ENCODE data around the gene SPOCK1.
A peak's percentile ranks its signal among the peaks of the same experiment; 100 is the strongest.

SPOCK1 gene

DNA sequence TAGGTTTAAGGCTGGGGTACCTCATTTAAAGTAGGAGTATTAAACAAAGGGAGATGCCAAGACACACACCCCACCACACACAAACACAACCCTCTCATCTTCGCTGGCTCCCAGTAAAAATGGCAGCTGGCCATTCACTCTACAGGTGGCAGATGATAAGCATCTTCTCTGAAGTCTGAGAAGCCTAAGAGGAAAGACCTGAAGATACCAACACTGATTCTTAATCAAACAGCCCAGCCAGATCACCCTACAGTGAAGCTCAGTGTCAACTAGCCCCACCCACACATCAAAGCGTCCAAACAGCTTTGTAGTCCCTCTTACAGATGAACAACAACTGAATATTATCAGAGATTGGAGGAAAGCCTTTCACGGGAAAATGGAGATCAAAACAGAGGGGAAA lies 59.5 kb downstream of the SPOCK1 start:
- DNase-seq = no peak

GRCh38 chr5:137438932-137439331 lies 60.2 kb downstream of the SPOCK1 start:
- no peak for DNase-seq

- no peak for DNase-seq
These were observed 61.4 kb downstream of the SPOCK1 start for GRCh38 chr5:137437774-137438173.

GRCh38 chr5:137433539-137433938 lies 65.6 kb downstream of the SPOCK1 start:
- DNase-seq = no peak

GRCh38 chr5:137432376-137432775 lies 66.8 kb downstream of the SPOCK1 start:
- DNase-seq = no peak

DNA sequence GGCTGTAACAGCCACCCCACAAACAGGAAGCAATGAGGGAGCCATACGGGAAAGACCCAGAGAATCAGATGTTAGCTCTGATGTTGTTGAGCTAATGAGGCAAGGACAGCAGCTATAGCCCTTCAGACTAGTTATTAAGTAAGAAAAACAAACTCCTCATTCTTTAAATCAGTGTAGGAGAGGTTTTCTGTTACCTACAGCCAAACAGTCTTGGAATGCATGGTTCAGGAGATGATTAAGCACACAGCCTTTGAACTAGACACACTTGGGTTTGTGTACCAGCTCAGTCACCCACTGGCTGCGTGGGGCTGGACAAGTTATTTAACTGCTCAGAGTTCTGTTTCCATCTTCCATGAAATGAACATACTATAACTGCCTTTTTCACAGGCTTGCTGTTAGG lies 68.1 kb downstream of the SPOCK1 start:
- no peak for DNase-seq

DNA sequence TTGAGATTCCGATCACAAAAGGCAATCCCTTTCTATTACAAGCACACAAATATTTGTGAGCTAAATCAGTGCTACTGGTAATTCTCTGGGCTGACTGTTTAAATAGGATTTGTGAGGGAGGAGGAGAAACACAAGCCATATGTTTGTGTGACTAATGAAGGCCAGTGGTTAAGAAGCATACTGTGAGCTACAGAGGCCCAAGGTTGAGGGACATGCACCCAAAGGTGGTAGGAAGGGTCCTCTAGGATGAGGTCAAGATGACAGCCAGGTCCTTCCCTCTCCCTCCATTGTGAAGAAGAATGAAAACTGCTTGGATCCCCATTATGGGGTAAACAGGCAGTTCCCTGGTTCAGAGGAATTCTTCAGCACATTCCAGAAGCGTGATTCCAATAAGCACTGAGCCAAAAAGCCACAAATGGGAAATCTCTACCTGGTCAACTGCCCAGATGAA lies 83.9 kb downstream of the SPOCK1 start:
- DNase-seq = no peak

DNA sequence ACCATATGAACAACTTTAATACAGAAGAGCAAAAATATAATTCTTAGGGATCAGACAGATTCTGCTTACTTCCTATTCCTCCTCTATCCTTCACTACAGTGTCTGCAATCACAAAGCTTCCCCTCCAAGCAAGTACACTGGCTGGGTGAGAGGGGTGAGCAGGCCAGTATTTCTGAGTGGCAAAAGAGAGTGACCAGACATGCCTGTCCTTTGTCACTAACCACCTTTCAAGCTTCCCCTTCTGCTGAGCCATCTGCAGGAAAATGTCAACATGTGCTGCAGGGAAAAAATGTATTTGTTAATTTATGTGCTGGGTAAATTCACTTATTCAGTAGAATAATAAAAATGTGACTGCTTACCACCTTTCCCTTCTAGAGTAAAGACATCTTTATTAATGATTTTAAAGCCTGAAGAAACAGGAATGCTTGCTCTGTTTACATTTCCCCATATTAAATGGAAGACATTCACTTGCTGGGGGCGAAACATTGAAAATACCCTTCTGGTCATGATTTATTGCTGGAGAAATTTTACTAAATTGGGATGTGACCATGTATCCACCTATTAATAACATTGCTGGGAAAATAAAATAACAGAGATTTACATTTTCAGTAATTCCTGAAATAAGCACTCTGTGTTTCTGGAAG lies 84.9 kb downstream of the SPOCK1 start:
- DNase-seq = no peak

DNA sequence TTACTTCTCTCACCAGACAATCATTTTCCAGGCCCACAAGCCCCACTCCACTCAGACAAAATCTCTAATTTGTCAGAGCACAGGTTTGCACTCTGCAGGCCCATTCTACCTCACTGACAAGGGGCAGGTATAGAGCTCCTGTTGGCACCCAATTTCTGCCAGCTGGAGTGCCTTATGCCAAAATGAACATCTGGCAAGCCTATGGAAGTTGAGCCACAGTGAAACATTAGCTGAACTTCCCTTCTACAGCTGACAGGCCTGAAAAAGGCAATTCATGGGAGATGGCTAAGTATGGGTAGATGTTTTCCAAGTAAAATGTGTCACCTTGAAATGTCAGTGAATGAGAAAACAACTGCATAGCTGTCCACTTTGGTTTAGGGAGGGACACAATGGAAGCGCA lies 87.0 kb downstream of the SPOCK1 start:
- DNase-seq = no peak

DNA sequence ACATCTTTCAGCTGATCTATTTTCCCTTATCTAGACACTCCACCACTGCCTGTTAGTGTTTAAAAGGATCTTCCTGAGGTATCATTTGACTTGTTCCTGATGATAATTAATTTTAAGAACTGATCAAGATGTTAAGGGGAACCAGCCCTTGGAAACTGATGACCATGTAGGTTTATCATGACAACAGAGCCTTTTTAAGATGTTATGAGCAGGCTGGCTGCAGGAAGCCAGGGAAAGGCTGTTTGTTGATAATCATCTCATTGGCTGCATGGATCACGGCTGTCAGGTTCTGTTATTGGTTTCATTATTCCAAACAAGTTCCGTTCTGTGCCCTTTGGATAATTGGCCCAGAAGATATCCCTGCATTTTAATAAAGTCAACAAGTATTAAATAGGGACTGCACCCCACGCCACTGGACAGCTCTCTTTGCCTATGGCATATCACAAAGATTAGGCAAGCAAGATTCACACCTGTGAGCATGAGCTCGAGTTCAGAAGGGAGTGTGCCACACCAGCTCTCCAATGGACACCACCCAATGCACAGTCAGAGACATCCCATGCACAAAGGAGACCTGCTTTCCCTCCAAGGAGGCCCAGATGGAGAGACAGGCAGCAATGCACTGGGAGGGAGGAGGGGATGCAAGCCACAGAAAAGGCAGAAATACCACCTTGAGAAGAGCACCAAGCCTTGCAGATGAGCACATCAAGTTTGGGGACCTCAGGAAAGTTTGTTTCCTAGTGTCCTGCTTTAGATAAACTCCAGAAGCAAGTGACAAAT lies 88.7 kb downstream of the SPOCK1 start:
- DNase-seq = no peak

DNA sequence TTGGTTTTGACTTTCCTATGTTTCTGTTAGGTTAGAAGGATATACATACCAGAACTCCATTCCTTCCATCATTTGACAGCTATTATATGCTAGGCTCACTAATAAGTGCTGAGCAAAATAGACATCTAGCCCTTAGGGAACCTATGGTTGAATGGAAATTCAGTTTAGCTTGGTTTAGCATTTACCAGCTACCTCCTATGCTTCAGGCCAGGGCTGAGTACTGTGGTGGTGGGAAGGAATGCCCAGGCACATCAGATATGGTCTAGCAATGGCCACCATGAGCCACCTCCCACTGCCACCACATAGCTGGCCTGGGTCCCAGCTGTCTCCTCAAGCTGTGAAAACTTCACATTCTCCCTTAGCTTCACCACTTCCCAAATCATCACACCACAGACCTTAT lies 89.4 kb downstream of the SPOCK1 start:
- no peak for DNase-seq

DNA sequence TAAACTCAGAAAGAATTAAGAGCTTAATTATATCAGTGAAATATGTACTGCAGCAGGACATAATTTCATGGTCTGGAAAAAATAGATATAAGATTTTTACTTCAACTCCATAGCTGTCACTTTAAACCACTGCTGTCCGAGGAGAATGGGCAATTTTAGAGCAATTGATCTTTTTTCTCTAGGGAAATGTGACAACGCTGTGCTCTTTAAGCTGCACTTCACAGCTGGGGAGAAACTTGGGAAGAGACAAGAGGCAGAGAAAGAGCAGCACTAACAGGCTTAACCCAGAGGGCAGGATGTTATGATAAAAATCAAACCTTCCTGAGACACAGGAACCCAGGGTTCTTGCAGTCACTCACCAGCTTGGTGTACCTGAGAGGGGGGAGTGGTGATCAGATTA lies 92.0 kb downstream of the SPOCK1 start:
- no peak for DNase-seq

- no peak for DNase-seq
These were observed 93.7 kb downstream of the SPOCK1 start for GRCh38 chr5:137405393-137405792.

GRCh38 chr5:137403869-137404268 lies 95.3 kb downstream of the SPOCK1 start:
- no peak for DNase-seq

GRCh38 chr5:137402436-137403187 lies 96.5 kb downstream of the SPOCK1 start:
- no peak for DNase-seq

DNA sequence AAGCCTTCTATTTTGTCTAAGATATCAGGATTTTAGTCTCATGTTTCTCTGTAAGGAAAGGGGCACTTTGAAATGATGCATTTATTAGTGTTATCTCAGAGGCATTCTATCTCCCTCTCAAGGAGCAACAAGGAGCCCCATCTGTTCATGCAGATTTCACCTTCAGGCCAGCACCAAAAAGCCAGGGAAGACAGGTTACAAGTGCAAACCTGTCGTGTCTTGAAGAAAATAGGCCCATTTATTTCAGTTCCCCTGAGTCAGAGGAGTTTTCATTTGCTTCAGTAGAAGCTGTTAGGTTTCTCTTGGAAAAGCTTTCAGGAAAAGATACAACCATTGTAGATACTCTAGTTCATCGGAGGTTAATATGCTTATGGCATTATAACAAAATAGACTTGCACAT lies 97.2 kb downstream of the SPOCK1 start:
- no peak for DNase-seq

GRCh38 chr5:137400571-137400970 lies 98.6 kb downstream of the SPOCK1 start:
- DNase-seq = no peak

DNA sequence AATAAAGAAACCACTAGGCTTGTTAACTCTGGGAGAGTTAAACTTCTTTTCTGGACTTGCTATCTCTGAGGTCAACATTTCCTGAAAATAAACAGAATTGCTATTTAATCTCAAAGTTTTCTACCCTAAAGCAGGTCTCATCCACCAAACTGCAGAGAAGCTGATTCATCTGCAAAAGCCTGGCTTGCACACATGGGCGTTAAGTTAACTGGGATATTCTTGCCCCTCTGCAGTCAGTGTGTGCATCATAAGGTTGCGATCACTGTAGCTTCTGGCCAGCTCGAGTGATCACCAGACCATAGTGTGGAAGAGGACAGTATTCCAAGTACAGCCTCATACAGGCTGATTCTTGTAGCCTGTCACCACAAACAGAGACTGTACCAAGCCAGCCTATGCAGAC lies 99.2 kb downstream of the SPOCK1 start:
- DNase-seq = no peak

GRCh38 chr5:137398751-137399150 lies 100.4 kb downstream of the SPOCK1 start:
- DNase-seq = no peak

DNA sequence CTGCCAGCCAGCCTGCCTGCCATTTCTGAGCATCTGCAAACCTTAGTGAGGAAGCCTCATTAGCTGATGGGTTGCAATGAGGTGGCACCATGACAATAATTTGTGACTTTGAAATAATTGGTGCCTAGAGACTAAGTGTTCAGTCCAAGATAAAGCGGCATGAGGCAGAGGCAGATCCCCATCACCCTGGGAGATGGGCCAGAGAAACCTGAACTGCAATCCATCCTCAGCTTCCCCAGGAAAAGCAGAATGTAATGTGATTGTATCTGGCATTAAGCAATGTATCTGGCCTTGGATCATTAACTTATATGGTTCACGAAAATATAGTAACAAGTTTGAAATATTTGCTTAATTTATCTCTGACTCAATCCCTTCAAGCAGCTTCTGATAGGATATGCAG lies 101.0 kb downstream of the SPOCK1 start:
- no peak for DNase-seq

- peak; percentile 44 for DNase-seq
These were observed 103.9 kb downstream of the SPOCK1 start for GRCh38 chr5:137395011-137395755.

DNA sequence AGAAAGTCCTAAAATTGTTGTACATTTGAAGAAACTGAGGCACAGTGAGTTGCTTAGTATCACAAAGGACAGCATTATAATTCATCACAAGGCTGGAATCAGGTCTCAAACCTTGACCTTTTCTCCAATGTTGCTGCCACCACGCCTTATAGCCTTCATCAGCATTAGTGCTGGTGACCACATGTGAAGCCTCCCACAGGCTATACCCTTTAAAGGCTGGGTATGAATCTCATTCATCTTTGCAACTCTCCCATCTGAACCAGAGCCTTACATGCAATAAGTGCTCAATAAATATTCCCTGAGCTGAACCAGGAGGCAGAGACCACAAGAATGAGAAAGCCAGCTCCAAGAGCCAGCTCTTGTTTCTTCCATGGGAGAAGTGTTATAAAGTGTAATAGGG lies 104.7 kb downstream of the SPOCK1 start:
- DNase-seq = no peak
